Upper lobe of left lung (tissue), 4 donors: ENCODE data around the gene NPEPPS.
"Not testable (repeated sequence)": the region's sequence is repeated elsewhere in the genome, so short reads cannot be mapped to it uniquely, and the experiment has no call there.

Source experiments
- CTCF ChIP-seq, 6 experiments: fragments of 450-650 bp in 4 of 6; fragments of 200-600 bp in 2 of 6; sonication (generic) in 2 of 6; IDR thresholded peaks; one replicate each; pipeline ENCODE4 v1.5.1; 2016 to 2019; ENCODE audit warnings: antibody characterized with exemption in 6 of 6
- EP300 ChIP-seq, 4 donors: sonication (generic); formaldehyde crosslinking; IDR thresholded peaks; one replicate each; pipeline ENCODE4 v1.5.1; 2017; ENCODE audit warnings: antibody characterized with exemption in 4 of 4, control low read depth in 2 of 4
- POLR2A ChIP-seq, 4 donors: fragments of 450-650 bp; IDR thresholded peaks; one replicate each; pipeline ENCODE4 v1.5.1; 2016 to 2017; ENCODE audit warnings: antibody characterized with exemption in 4 of 4, mild to moderate bottlenecking in 2 of 4
- POLR2AphosphoS5 ChIP-seq, 2 donors: sonication (generic); formaldehyde crosslinking; IDR thresholded peaks; one replicate each; pipeline ENCODE4 v1.5.1; 2017; ENCODE audit warnings: antibody characterized with exemption in 2 of 2

DNA sequence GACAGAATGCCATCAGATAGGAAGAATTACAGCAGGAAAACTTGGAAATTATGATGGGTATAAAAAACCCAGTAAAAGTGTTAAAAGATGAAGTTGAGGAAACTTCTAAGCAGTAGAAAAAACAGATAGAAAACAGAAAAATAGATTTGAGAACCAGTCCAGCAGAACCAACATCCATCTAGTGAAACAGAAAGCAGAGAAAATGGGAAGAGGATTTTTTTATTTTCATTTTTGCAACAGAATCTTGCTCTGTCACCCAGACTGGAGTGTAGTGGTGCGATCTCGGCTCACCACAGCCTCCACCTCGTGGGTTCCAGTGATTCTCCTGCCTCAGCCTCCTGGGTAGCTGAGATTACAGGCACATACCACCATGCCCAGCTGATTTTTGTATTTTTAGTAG, 41.7 kb downstream of the NPEPPS start:
- not testable (repeated sequence) for TF ChIP-seq CTCF, POLR2AphosphoS5, POLR2A, EP300 (IDR thresholded peaks at IDR 0.05)
